ENCODE data around the gene COL6A6.

- TF ChIP-seq EZH2phosphoT487 (IDR thresholded peaks at IDR 0.05; ENCODE audit: insufficient read depth, low read depth) (no peak), EZH2 (IDR thresholded peaks at IDR 0.05; ENCODE audit: insufficient read depth, poor library complexity, severe bottlenecking) (no peak)
Observed at GRCh38 chr3:130488769-130489450, 28.1 kb upstream of the COL6A6 start.

All from GM23248 (cell line).